Activated CD4-positive, alpha-beta T cell treated with anti-CD3 and anti-CD28 coated beads, Interleukin-2, amount 10 ng/mL, durations not matched to agents 24 days and 14 days (primary cell): ENCODE results near the gene MBNL2. TPM values are rescaled to one million over a fixed set of nuclear protein-coding genes. Genes with fewer than 3 reads are reported as not detected.

ENCODE experiments used
- DNase-seq: peaks from one replicate; pipeline ENCODE4 v3.0.0; 2022
- H3K27ac Mint-ChIP-seq: one replicate; pipeline ENCODE4 v1.8.0; 2022; ENCODE audit warnings: mild to moderate bottlenecking, mixed read lengths
- H3K27me3 Mint-ChIP-seq: one replicate; pipeline ENCODE4 v1.8.0; 2022; ENCODE audit warnings: mixed read lengths
- H3K36me3 Mint-ChIP-seq: one replicate; pipeline ENCODE4 v1.8.0; 2022; ENCODE audit warnings: low read depth, mild to moderate bottlenecking, mixed read lengths
- H3K4me1 Mint-ChIP-seq: one replicate; pipeline ENCODE4 v1.8.0; 2021; ENCODE audit warnings: mixed read lengths
- H3K4me3 Mint-ChIP-seq: one replicate; pipeline ENCODE4 v1.8.0; 2022; ENCODE audit warnings: mild to moderate bottlenecking, moderate library complexity, mixed read lengths
- H3K9me3 Mint-ChIP-seq: one replicate; pipeline ENCODE4 v1.8.0; 2021; ENCODE audit warnings: mixed read lengths
- intact Hi-C: fragments of 100-400 bp; cut with micrococcal nuclease; formaldehyde crosslinking; loops from one replicate; pipeline ENCODE4 v1.15.1; 2023
- total RNA-seq: library from RNA; stranded (reverse); gene quantifications from 2 replicates; pipeline ENCODE4 v1.2.3, GENCODE V29; 2022

The MBNL2 gene, protein sequence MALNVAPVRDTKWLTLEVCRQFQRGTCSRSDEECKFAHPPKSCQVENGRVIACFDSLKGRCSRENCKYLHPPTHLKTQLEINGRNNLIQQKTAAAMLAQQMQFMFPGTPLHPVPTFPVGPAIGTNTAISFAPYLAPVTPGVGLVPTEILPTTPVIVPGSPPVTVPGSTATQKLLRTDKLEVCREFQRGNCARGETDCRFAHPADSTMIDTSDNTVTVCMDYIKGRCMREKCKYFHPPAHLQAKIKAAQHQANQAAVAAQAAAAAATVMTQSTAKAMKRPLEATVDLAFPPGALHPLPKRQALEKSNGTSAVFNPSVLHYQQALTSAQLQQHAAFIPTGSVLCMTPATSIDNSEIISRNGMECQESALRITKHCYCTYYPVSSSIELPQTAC
- total RNA-seq: 22.0 and 24.5 TPM in 2 replicates

GRCh38 chr13:97221989-97222700 lies at the start of gene MBNL2:
Gene MBNL2, plus strand, starts transcription at chr13:97222333. Its CDS starts 53,903 bp downstream, at chr13:97276236.
- peaks cover 39% of the 10 kb centered on the region for H3K4me1 Mint-ChIP-seq
- peaks cover 2% of the 10 kb centered on the region for H3K36me3 Mint-ChIP-seq
- peak; percentile 95 for DNase-seq
- H3K9me3 Mint-ChIP-seq: no peaks in the 10 kb centered on the region
- H3K27me3 Mint-ChIP-seq: no peaks in the 10 kb centered on the region
- peak within 1 kb of the TSS; percentile 91 for H3K4me3 Mint-ChIP-seq
- H3K27ac Mint-ChIP-seq: peak within 1 kb of the TSS; percentile 92
- intact Hi-C loops: loop anchor here (1.0 to 10.0 kb wide), 5 partner anchors 36 to 753 kb away; no protein-coding TSS in a partner anchor

DNA sequence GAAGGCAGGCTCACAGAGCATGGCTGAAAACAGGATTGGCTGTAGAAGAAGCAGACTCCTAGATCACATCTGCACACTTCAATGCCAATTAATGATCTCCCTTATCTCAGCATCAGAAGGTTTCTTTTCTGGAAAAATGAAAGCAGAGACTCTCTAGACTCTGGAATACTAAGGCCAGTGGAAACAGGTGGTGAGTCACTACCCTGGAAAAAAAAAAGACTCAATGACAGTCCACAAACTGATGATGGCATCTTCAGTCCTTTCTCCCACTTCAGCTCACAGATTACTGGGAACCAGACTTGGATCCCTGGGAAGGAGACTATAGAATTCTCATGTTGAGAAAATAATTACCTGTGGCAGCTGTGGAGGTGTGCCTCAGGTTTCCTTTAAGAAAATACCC lies 47.5 kb upstream of the MBNL2 start:
- H3K27ac Mint-ChIP-seq: no peak overlapping the region
- H3K9me3 Mint-ChIP-seq: peaks cover 1% of the 10 kb centered on the region
- H3K27me3 Mint-ChIP-seq: peaks cover 12% of the 10 kb centered on the region
- intact Hi-C loops: no loop called here
- no peak for DNase-seq
- no peaks in the 10 kb centered on the region for H3K36me3 Mint-ChIP-seq
- peaks cover 4% of the 10 kb centered on the region for H3K4me1 Mint-ChIP-seq
- H3K4me3 Mint-ChIP-seq: no peak overlapping the region

GRCh38 chr13:97175041-97175440 lies 47.1 kb upstream of the MBNL2 start:
- DNase-seq: no peak
- no peak overlapping the region for H3K27ac Mint-ChIP-seq
- no peaks in the 10 kb centered on the region for H3K36me3 Mint-ChIP-seq
- peaks cover 15% of the 10 kb centered on the region for H3K27me3 Mint-ChIP-seq
- H3K4me1 Mint-ChIP-seq: peaks cover 4% of the 10 kb centered on the region
- intact Hi-C loops: no loop called here
- H3K9me3 Mint-ChIP-seq: peaks cover 5% of the 10 kb centered on the region
- no peak overlapping the region for H3K4me3 Mint-ChIP-seq

- intact Hi-C loops: no loop called here
- H3K4me1 Mint-ChIP-seq: peaks cover 4% of the 10 kb centered on the region
- no peak overlapping the region for H3K4me3 Mint-ChIP-seq
- H3K36me3 Mint-ChIP-seq: no peaks in the 10 kb centered on the region
- H3K27me3 Mint-ChIP-seq: peaks cover 14% of the 10 kb centered on the region
- no peak overlapping the region for H3K27ac Mint-ChIP-seq
- no peak for DNase-seq
- peaks cover 6% of the 10 kb centered on the region for H3K9me3 Mint-ChIP-seq
These were observed 42.6 kb upstream of the MBNL2 start for GRCh38 chr13:97179501-97179900.

DNA sequence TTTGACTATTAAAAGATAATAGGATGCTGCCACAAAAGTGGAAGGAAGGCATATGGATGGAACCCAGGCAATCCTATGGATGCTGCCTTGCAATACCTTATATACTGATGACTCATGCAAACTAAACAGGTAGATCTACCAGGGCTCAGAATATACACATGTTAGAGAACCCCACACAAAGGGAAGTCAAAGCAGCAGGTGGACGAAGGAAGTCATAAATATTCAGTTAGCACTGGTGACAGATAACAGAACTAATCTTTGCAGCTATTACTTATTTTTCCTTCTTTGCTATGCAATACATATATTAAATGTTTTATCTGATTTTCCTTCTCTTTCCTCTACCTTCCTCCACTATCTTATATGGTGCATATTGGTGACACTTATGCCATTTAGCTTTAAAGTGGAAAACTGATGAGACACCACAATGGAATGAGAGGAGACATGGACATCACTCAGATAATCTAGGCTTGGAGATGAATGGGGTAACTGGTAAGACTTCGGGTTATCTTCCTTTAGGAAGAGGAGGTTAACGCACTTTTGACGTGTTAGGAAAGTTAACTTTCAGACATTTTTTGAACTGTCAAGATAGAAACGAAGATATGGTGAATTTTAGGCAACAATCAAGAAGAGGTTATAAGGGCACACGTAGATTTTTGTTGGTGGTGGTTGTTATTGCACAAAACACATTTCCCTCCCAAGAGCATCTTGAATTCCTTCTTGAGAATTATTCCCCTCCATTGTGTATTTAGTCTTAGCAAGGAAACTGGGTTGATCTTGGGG lies 39.8 kb upstream of the MBNL2 start:
- Mint-ChIP-seq H3K36me3 (no peaks in the 10 kb centered on the region), H3K27ac (no peak overlapping the region), H3K9me3 (peaks cover 6% of the 10 kb centered on the region), H3K27me3 (peaks cover 18% of the 10 kb centered on the region), H3K4me1 (peaks cover 4% of the 10 kb centered on the region), H3K4me3 (no peak overlapping the region)
- intact Hi-C loops: no loop called here
- DNase-seq: no peak

DNA sequence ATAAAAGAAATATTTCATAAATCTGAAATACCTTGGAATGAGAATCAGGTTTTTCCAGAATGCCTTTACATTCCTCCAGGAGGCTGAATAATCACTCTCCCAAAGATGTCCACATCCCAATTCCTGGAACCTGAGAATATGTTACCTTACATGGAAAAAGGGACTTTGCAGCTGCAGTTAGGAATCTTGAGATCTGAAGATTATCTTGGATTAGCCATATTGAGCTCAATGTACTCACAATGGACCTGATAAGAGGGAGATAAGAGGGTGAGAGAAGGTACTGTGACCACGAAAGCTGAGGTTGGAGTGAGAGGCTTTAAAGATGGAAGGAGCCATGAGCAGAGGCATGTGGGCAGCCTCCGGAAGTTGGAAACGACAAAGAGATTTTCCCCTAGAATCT lies 36.8 kb upstream of the MBNL2 start:
- H3K36me3 Mint-ChIP-seq: no peaks in the 10 kb centered on the region
- intact Hi-C loops: no loop called here
- peaks cover 19% of the 10 kb centered on the region for H3K27me3 Mint-ChIP-seq
- no peak overlapping the region for H3K4me3 Mint-ChIP-seq
- no peak for DNase-seq
- no peak overlapping the region for H3K27ac Mint-ChIP-seq
- H3K9me3 Mint-ChIP-seq: no peaks in the 10 kb centered on the region
- H3K4me1 Mint-ChIP-seq: peaks cover 3% of the 10 kb centered on the region

GRCh38 chr13:97185751-97186150 lies 36.4 kb upstream of the MBNL2 start:
- no peak for DNase-seq
- Mint-ChIP-seq H3K4me3 (no peak overlapping the region), H3K27me3 (peaks cover 19% of the 10 kb centered on the region), H3K27ac (no peak overlapping the region), H3K9me3 (no peaks in the 10 kb centered on the region), H3K4me1 (peaks cover 3% of the 10 kb centered on the region), H3K36me3 (no peaks in the 10 kb centered on the region)
- intact Hi-C loops: no loop called here

DNA sequence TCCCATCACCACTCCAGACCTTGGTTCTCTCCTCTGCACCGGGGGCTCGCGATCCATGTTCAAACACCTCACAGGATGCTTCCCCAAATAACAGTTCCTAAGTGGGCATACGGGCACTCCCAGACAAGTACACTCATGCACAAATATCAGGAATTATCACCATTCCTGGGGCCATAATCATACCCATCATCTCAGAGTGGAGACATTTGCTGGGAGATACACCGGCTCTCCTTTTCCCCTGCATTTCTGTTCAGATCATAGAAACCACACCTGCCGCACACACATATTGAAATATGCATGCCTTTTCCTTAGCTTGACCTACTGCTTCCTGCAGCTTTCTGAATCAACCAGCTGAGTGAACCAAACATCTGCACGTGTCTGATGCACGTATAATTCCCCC lies 33.9 kb upstream of the MBNL2 start:
- peaks cover 14% of the 10 kb centered on the region for H3K27me3 Mint-ChIP-seq
- no peaks in the 10 kb centered on the region for H3K36me3 Mint-ChIP-seq
- no peaks in the 10 kb centered on the region for H3K9me3 Mint-ChIP-seq
- H3K4me3 Mint-ChIP-seq: no peak overlapping the region
- no peak for DNase-seq
- intact Hi-C loops: no loop called here
- no peak overlapping the region for H3K27ac Mint-ChIP-seq
- H3K4me1 Mint-ChIP-seq: peaks cover 3% of the 10 kb centered on the region

DNA sequence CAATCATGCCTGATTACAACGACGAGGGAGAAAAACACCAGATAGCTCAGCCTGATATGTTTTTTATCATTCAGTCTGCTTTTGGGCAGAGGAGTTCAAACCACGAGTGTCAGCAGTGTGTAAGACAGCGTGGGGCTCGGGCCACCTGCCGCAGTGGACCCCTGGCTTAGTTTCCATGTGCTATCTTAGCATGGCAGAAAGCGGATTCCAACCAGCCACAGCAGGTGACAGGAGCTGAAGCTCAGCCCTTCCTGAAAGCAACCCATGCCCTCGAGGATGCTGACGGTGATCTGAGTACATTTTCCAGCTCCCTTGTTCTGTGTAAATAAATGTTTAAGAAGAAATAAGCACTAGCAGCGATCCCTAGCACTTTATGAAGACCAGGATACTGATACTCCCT lies 32.2 kb upstream of the MBNL2 start:
- intact Hi-C loops: no loop called here
- no peaks in the 10 kb centered on the region for H3K36me3 Mint-ChIP-seq

GRCh38 chr13:97191142-97191541 lies 31.0 kb upstream of the MBNL2 start:
- H3K36me3 Mint-ChIP-seq: no peaks in the 10 kb centered on the region
- peaks cover 7% of the 10 kb centered on the region for H3K9me3 Mint-ChIP-seq
- no peak for DNase-seq
- intact Hi-C loops: no loop called here
- H3K27ac Mint-ChIP-seq: no peak overlapping the region
- peaks cover 9% of the 10 kb centered on the region for H3K27me3 Mint-ChIP-seq
- peaks cover 3% of the 10 kb centered on the region for H3K4me1 Mint-ChIP-seq
- no peak overlapping the region for H3K4me3 Mint-ChIP-seq

More for the DNA sequence above, 32.2 kb upstream of the MBNL2 start:
- H3K27me3 Mint-ChIP-seq: peaks cover 12% of the 10 kb centered on the region
- H3K27ac Mint-ChIP-seq: no peak overlapping the region
- H3K9me3 Mint-ChIP-seq: peaks cover 2% of the 10 kb centered on the region
- peaks cover 3% of the 10 kb centered on the region for H3K4me1 Mint-ChIP-seq
- no peak for DNase-seq
- H3K4me3 Mint-ChIP-seq: no peak overlapping the region

GRCh38 chr13:97191615-97192014 lies 30.5 kb upstream of the MBNL2 start:
- no peak overlapping the region for H3K27ac Mint-ChIP-seq
- DNase-seq: no peak
- intact Hi-C loops: no loop called here
- H3K4me1 Mint-ChIP-seq: peaks cover 3% of the 10 kb centered on the region
- H3K27me3 Mint-ChIP-seq: peaks cover 8% of the 10 kb centered on the region
- no peak overlapping the region for H3K4me3 Mint-ChIP-seq
- H3K9me3 Mint-ChIP-seq: peaks cover 7% of the 10 kb centered on the region
- H3K36me3 Mint-ChIP-seq: no peaks in the 10 kb centered on the region

GRCh38 chr13:97192166-97192565 lies 30.0 kb upstream of the MBNL2 start:
- Mint-ChIP-seq H3K4me1 (peaks cover 3% of the 10 kb centered on the region), H3K36me3 (no peaks in the 10 kb centered on the region), H3K9me3 (peaks cover 7% of the 10 kb centered on the region), H3K27me3 (peaks cover 8% of the 10 kb centered on the region), H3K4me3 (no peak overlapping the region), H3K27ac (no peak overlapping the region)
- DNase-seq: no peak
- intact Hi-C loops: no loop called here

DNA sequence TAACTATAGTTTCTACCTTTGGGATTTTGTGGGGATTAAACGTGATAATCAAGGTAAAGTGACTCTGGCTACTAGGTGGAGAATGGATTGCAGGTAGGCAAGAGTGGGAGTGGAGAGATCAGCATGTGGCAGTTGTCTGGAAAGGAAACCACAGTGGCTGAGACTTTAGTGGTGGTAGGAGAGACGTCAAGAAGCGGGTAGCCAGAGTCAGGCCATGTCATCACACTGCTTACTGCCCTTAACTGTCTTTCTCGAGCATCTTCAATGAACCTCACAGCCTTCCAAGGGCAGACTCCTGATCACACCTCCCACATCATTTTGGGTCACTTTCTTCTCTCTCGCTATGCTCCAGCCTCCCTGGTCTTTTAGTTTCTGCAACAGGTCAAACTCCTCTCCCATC lies 28.6 kb upstream of the MBNL2 start:
- peaks cover 11% of the 10 kb centered on the region for H3K9me3 Mint-ChIP-seq
- intact Hi-C loops: no loop called here
- no peak for DNase-seq
- H3K4me3 Mint-ChIP-seq: no peak overlapping the region
- H3K27me3 Mint-ChIP-seq: peaks cover 11% of the 10 kb centered on the region
- H3K27ac Mint-ChIP-seq: no peak overlapping the region
- peaks cover 3% of the 10 kb centered on the region for H3K4me1 Mint-ChIP-seq
- no peaks in the 10 kb centered on the region for H3K36me3 Mint-ChIP-seq

DNA sequence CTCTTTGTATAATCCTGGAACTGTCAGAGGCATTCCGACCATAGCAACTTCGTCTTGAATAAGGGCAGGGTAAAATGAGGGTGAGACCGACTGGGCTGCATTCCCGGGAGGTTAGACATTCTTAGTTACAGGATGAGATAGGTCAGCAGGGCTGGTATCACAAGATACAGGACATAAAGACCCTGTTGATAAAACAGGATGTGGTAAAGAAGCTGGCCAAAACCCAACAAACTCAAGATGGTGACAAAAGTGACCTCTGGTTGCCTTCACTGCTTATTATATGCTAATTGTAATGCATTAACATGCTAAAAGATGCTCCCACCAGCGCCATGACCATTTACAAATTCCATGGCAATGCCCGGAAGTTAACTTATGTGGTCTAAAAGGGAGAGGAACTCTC lies 27.7 kb upstream of the MBNL2 start:
- intact Hi-C loops: no loop called here
- no peak overlapping the region for H3K4me3 Mint-ChIP-seq
- H3K27ac Mint-ChIP-seq: no peak overlapping the region
- H3K36me3 Mint-ChIP-seq: no peaks in the 10 kb centered on the region
- DNase-seq: no peak
- peaks cover 8% of the 10 kb centered on the region for H3K27me3 Mint-ChIP-seq
- H3K9me3 Mint-ChIP-seq: peaks cover 18% of the 10 kb centered on the region
- H3K4me1 Mint-ChIP-seq: no peaks in the 10 kb centered on the region
